PFSK-1 (cell line): ENCODE results near the gene TEAD3.

Experiments used
- FOXP2 ChIP-seq: optimal IDR thresholded peaks from 2 replicates; pipeline ENCODE3; 2011; ENCODE audit warnings: borderline replicate concordance, control low read depth, inconsistent platforms; ENCODE audit not compliant: insufficient read depth; ENCODE audit errors: extremely low read length, extremely low read depth
- POLR2AphosphoS5 ChIP-seq: IDR thresholded peaks from 2 replicates; pipeline ENCODE4 v1.6.1; 2012; ENCODE audit warnings: low read depth, mild to moderate bottlenecking, control low read depth, low read length, moderate library complexity
- SIN3A ChIP-seq: IDR thresholded peaks from 2 replicates; pipeline ENCODE4 v1.6.1; 2012; ENCODE audit warnings: mild to moderate bottlenecking, low read length, moderate library complexity, borderline replicate concordance; ENCODE audit not compliant: insufficient read depth
- TAF1 ChIP-seq: IDR thresholded peaks from 2 replicates; pipeline ENCODE4 v1.6.1; 2012; ENCODE audit warnings: low read length, control low read depth, borderline replicate concordance; ENCODE audit not compliant: insufficient read depth
- TF ChIP-seq, protein P1 (sequence below), 2 experiments: IDR thresholded peaks; 2 replicates each; pipeline versions ENCODE4 v1.6.1 to v1.8.0; 2011 to 2012; ENCODE audit warnings: low read depth in 2 of 2, low read length in 2 of 2, control low read depth in 1 of 2, inconsistent platforms in 1 of 2, mild to moderate bottlenecking in 1 of 2, moderate library complexity in 1 of 2; ENCODE audit not compliant: insufficient read depth in 1 of 2

The TEAD3 gene

DNA sequence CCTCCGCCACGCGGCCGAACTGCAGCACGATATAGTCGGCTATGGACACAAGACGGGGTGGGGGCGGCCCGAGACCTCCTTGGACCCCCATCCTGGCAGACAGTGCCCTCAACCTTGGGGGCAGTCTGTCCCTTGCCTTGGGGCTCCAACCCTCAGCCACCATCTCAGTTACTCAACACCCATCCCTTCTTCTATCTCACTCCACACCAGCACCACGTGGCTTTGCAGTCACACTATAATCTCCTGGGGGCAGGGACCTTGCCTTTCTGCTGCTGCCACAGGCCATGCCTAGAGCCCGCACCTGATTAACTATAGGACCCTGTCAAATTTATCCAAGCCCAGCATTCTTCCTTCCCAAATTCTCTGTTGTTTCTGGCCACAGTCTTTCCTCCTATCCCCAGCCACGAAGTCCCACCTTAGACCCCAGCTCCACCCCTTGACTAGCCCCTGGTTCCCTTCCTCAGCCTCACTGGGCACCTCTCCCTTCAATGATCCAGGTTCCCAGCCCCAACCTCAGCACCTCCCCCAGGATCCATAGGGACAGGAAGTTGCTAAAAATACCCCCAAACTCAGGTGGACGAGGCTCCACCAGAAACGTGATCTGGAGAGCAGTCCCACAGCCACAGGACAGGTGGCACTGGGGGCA lies 1.7 kb upstream of the TEAD3 start:
- TF ChIP-seq FOXP2 (no peak), POLR2AphosphoS5 (no peak), SIN3A (no peak), TAF1 (no peak)
- TF ChIP-seq, protein P1, sequence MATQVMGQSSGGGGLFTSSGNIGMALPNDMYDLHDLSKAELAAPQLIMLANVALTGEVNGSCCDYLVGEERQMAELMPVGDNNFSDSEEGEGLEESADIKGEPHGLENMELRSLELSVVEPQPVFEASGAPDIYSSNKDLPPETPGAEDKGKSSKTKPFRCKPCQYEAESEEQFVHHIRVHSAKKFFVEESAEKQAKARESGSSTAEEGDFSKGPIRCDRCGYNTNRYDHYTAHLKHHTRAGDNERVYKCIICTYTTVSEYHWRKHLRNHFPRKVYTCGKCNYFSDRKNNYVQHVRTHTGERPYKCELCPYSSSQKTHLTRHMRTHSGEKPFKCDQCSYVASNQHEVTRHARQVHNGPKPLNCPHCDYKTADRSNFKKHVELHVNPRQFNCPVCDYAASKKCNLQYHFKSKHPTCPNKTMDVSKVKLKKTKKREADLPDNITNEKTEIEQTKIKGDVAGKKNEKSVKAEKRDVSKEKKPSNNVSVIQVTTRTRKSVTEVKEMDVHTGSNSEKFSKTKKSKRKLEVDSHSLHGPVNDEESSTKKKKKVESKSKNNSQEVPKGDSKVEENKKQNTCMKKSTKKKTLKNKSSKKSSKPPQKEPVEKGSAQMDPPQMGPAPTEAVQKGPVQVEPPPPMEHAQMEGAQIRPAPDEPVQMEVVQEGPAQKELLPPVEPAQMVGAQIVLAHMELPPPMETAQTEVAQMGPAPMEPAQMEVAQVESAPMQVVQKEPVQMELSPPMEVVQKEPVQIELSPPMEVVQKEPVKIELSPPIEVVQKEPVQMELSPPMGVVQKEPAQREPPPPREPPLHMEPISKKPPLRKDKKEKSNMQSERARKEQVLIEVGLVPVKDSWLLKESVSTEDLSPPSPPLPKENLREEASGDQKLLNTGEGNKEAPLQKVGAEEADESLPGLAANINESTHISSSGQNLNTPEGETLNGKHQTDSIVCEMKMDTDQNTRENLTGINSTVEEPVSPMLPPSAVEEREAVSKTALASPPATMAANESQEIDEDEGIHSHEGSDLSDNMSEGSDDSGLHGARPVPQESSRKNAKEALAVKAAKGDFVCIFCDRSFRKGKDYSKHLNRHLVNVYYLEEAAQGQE (IDR thresholded peaks at IDR 0.05; ENCODE audit: insufficient read depth in 1 of 2, low read depth in 2 of 2, low read length in 2 of 2), result no peak

DNA sequence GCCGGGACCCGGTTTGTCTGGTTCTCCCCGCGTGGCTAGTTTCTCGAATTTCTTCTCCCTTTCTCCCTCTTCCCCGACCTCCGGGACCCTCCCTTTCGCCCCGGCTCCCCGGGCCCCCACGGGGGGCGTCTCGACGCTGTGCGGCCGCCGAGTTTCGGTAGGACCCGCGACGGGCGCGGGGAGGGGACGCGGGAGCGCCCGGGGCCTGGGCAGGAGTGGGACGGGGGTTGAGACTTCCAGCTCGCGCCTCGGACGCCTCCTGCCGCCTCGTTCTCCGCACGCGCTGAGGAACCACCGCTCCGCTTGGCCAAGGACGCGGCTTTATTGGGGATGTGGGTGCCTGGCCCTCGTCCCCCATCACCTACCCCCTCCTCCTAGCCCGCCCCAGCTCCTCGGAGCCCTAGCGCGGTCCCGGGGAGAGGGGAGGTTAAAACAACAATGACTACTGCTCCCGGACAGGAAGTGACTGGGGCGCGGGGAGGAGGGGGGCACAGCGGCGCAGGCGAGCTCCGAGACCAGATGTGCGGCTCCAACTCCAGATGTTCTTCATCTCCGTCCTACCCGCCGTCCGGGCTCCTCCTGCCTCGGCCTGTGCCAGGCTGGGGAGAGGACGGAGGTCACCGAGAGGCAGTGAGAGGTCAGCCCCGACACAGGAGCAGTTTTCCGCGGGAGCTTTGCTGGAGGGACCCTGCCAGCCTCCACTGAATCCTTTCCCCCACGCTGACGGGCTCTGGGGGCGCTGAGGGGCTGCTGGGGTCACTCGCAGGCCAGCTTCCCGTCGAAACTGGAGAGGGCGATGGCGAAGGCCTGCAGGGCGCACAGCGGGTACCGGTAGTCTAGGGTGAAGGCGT lies 917 bp upstream of the TEAD3 start:
- TF ChIP-seq TAF1, result peak; percentile 62; the same call in 1 of the 2 replicates
- no peak; the same call in 1 of the 2 replicates for TF ChIP-seq POLR2AphosphoS5

DNA sequence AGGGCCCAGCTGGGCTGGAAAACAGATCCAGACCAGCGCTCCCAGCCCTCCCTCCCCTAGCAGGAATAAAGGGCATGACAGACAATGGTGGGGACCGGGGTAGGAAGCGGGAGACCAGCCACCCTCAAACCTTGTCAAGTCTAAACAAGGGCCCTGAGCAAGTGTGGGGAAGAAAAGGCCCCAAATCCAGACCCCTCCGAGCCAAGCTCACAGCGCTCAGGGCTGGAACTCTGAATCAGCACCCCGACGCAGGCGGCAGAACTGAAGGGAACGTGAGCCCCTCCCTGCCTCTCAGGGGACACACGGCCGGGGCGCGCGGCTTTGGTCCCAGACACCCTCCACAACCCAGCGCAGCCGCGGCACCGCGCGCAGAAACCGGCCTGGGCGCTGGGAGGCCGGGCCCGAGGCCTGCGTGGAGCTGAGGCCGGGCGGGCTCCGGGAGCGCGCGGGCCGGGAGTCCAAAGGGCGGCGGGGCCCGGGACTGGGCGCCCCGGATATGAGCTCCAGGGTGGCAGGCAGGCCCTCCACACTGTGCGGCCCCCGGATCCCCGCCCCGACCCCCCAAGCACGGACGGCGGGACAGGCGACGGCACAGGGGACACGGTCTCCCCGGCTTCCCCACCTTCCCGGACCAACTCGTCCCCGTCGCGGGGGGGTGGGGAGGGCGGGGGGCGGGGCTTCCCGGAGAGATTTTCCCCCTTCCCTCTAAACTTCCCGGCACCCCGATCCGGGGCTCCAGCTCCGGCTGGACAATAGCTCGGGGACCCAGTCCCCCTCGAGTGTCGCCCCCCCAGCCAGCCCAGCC lies 641 bp downstream of the TEAD3 start:
- no peak for TF ChIP-seq FOXP2
- TF ChIP-seq, protein P1 (IDR thresholded peaks at IDR 0.05; ENCODE audit: insufficient read depth in 1 of 2, low read depth in 2 of 2, low read length in 2 of 2), result no peak
- TF ChIP-seq POLR2AphosphoS5, result no peak

DNA sequence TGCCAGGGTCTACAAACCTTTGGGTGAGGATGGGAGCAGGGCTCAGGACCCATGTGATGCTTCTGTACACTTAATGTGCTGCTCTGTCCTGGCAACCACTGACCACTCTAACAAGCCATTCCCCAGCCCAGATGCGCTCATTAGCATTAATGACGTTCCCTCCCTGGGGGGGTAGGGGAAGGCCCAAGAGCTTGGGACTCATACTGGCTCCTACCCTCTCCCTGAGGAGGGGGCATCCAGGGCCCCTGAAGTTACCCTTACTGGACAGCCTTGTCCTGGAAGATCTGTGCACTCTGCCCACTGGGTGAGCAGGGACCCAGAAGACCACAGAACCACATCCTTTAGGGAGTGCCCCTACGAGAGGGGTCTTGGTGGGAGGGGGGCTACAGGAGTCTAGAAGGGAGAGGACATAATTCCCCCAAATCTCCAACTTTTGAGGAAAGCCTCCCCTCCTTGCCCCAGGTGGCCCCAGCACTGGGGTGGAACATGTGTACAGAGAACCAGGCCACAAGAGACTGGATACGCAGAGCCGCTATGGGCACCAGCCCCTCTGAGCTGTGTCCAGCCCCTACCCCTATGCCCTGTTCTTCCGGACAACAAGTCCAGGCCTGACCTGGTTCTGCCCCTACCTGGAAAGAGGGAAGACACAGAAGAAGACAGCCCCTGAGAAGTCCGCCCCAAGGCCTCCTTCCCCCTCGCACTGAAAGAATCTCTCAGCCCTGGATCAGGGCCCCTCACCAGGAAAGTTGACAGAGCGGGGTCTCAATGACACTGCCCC lies 1.4 kb downstream of the TEAD3 start:
- TF ChIP-seq TAF1 (no peak), POLR2AphosphoS5 (no peak), SIN3A (no peak), FOXP2 (no peak)
- TF ChIP-seq, protein P1 (IDR thresholded peaks at IDR 0.05; ENCODE audit: insufficient read depth in 1 of 2, low read depth in 2 of 2, low read length in 2 of 2), result no peak

DNA sequence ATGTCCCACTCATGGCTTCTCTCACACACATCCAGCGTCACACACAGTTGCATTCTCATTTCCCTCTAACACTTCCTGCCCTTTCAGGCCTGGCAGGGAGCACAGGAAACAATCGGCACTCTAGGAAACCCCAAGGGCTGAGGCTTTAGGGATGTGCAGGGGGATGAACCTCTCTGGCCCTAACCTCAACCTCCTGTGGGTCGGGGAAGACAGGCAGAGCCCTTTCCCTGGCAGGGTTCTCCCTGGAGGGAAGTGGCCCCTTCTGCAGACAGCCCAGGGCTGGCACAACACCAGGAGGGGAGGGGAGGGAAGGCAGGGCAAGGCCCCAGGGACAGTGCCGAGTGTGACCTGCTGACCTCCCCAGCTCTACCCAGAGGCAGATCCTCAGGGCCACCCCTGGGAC lies 2.7 kb downstream of the TEAD3 start:
- TF ChIP-seq, protein P1 (IDR thresholded peaks at IDR 0.05; ENCODE audit: insufficient read depth in 1 of 2, low read depth in 2 of 2, low read length in 2 of 2), result no peak
- TF ChIP-seq POLR2AphosphoS5 (no peak), TAF1 (no peak), SIN3A (no peak), FOXP2 (no peak)
